HG03175 (cell line): ENCODE data around the gene CHP2.
"Not testable (repeated sequence)": the region's sequence is repeated elsewhere in the genome, so short reads cannot be mapped to it uniquely, and the experiment has no call there.

ENCODE experiments used
- ATAC-seq: cut with Tn5 transposase; IDR thresholded peaks from one replicate; pipeline ENCODE4 v1.9.1; 2021; ENCODE audit warnings: mild to moderate bottlenecking, moderate library complexity; ENCODE audit not compliant: unreplicated experiment

The CHP2 gene

DNA sequence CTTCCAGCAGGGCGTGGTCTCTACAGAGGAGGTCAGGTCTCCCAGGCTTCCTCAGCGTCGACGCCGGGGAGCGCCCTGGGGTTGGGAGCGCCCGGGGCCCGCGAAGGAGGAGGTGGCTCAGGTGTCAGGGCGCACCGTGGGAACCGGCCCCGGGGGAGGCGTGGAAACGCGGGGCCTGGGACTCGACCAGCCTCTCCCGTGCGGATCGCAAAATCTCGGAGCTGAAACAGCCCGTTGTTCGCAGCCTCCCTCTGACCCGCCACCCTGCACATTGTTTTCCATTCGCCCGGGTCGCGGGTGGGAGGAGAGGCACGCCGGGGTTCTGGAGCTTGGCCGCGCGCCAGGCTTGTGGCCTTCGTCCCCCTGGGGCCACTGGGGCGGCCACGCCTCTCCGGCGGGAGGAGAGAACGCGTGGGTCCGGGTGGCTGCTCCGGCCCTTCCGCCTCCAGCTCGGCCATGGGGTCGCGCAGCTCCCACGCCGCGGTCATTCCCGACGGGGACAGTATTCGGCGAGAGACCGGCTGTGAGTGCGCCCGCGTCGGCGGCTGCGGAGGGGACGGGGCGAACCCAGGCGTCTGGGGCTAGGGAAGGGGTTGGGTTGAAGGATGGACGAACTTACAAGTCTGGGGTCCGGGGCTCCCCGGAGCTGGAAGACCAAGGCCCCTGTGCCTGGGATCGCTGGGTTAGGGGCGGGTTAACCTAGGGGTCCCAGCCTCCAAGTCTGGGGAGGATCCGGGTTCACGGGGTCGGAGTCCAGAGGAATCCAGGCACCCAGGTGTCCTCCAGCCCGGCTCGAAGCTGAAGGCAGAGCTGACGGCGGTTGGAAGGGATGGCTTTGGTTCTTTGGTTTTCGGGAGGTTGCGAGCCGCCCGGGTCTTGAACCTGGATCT lies at the start of gene CHP2:
Gene CHP2 (plus strand): TSS at position 433 of the 890 bp plus-strand sequence. CDS start 24 bp downstream, at position 457.
- no peak for ATAC-seq

GRCh38 chr16:23705517-23705902 lies 49.3 kb upstream of the CHP2 start:
- ATAC-seq, result no peak

GRCh38 chr16:23706439-23706838 lies 48.4 kb upstream of the CHP2 start:
- no peak for ATAC-seq

DNA sequence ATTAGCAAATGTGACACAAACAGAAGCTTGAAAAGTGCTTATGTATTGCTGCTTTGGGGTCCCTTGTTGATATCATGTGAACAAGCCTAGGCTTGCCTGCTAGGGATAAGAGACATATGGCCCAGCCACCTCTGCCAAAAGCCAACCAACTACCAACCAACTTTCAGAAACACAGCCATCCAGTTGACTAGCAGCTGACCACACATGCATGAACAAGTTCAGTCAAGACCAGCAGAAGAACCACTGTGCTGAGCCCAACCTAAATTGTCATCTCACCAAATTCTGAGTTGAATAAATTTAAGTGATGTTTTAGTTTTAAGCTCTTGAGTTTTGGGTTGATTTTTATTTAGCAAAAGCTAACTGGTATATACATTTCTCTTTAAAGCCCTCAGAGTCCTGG lies 45.3 kb upstream of the CHP2 start:
- no peak for ATAC-seq

DNA sequence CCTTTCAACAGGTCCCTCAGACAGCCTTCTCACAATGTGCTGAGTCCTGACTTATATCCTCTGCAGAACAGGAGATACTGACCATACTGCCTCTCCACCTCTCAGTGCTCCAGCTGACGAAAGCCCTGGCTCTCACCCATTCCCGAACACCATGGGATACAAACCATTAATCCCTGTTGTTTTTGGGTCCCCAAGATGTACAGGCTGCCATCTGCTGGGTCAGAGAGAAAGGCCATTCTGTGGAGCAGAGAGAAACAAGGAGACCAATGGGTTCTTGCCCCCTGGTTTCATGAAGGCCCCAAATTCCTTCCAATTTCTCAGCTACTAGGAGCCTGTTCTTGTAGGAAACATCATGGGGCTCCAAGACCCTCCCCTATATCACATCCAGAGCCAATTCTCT lies 44.8 kb upstream of the CHP2 start:
- no peak for ATAC-seq

DNA sequence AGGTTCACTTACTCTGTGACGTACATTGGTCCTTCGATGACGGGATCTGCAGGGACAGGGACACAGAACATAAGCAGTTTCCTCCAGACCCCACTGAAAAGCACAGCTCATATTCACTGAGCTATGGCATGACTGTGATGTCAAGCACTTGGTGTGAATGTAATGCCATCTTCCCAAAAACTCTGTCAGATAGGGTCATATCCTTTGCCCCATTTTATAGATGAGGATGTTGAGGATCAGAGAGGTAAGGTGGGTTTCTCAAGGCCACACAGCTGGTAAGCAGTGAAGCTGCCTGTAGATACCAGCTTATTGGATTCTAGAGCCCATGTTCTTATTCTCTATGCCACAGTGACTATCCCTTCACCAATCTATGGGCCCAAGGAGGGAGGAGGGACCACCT lies 44.3 kb upstream of the CHP2 start:
- no peak for ATAC-seq

DNA sequence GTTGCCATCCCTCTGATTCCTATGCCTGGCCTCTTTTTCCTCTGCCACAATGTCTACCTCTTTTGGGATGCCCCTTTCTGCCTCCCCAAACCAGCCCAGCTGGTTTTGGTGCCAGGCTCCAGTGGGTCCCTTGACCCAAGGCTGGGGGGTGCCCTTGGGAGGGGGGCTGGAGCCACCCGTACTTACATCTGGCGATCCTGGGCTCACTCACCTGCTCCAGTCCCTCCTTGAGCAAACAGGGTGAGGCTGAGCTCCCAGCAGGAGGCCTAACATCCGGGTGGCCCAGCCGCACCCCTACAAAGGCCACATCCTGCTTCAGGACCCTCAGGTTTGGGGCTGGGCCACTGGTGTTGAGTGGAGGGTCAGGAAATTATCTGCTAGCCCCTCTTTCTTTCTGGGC lies 43.0 kb upstream of the CHP2 start:
- no peak for ATAC-seq

DNA sequence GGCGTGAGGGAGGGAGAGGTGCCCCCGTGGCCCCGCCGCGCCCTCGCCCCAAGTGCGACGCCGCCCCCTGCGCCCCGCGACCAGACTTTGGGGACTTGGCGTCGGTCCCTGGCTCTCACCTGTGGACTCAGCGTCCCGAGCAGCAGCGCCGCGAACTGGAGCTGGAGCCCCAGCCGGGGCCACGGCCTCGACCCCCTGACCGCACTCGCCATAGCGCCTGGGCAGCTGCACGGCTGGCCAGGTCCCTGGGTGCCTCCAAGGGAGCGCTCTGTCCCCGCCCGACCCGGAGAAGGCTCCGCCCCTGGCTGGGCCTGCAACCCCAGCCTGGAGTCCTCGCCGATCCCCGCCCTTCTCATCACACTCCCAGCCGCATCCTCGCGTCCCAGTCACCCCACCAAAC lies 41.9 kb upstream of the CHP2 start, which contains the start of gene ERN2:
Gene ERN2 (minus strand): TSS at position 247 of the 400 bp plus-strand sequence. CDS start 35 bp downstream, at position 212.
- ATAC-seq, result no peak

DNA sequence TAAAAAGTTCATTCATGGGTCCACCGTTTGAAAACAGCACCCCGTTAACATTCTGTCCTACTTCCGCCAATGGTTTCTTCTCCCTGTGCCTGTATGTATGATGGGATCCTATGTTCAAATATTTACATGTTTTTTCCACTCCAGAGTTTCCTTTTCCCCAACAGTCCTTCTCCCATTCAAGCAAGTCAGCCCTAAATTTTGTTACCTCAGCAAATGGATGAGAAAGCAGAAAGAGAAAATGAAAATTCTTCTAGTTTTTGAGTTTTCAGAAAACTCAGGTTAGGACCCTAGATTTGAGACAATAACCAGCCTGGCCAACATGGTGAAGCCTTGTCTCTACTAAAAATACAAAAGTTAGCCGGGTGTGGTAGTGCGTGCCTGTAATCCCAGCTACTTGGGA lies 38.3 kb upstream of the CHP2 start:
- no peak for ATAC-seq

GRCh38 chr16:23722613-23723240 lies 32.1 kb upstream of the CHP2 start:
- not testable (repeated sequence) for ATAC-seq

DNA sequence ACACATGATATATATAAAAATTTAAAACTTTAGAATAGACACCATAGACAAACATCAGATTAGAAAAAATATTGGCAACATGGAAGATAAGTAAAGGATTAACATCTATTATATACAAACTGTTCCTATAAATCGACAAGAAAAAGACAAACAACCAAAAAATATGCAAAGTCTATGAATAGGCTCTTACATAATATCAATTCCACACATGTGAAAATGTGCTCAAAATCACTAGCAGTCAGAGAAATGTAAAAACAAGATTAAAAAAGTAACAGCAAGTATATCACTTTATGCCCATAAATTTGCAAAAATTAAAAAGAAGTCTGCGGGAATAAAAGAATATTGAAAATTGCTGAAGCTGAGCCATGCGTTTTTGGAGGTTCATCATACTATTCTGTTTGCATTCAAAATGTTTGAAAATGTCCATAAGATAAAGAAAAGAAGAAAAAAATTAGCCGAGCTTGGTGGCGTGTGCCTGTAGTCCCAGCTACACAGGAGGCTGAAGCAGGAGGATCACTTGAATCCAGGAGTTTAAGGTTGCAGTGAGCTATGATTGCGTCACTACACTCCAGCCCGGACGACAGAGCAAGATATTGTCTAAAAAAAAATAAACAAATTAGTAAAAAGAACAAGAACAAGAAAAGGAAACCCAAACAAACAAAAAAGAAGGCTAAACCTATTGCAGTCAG lies 30.6 kb upstream of the CHP2 start:
- no peak for ATAC-seq

GRCh38 chr16:23724785-23725131 lies 30.1 kb upstream of the CHP2 start:
- no peak for ATAC-seq

DNA sequence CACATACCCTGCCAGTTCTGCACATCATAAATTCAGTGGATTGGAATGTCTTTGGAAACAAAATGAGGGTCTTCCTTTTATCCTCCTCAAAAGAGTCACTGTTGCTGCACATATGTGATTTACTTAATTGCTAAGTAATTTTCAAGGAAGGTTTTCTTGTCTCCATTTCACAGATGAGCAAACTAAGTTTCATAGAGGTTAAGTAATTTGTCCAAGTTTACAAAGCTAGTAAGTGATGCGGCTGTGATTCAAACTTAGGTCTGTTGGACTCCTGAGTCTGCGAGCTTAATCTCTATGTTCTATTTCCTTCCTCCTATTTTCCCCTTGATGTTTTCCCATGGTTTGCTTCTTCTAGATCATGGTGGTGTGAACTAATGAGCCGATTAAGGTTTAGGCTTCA lies 28.1 kb upstream of the CHP2 start:
- ATAC-seq, result no peak

- no peak for ATAC-seq
Observed at GRCh38 chr16:23728112-23728477, 26.7 kb upstream of the CHP2 start.

GRCh38 chr16:23729503-23730424 lies 25.1 kb upstream of the CHP2 start:
- ATAC-seq, result no peak

- no peak for ATAC-seq
Observed at GRCh38 chr16:23734176-23734893, 20.5 kb upstream of the CHP2 start.

- not testable (repeated sequence) for ATAC-seq
Observed at GRCh38 chr16:23737423-23738028, 17.3 kb upstream of the CHP2 start.

DNA sequence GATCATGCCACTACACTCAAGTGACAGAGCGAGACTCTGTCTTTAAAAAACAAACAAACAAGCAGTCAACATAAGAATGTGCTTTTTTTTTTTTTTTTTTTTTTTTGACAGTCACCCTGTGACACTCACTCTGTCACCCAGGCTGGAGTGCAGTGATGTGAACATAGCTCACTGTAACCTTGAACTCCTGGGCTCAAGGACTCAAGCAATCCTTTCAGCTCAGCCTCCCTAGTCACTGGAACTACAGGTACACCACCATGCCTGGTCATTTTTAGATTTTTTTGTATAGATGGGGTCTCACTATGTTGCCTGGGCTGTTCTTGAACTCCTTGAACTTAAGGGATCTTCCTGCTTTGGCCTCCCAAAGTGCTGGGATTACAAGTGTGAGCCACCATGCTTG lies 15.3 kb upstream of the CHP2 start:
- no peak for ATAC-seq

- no peak for ATAC-seq
Observed at GRCh38 chr16:23741675-23742303, 13.0 kb upstream of the CHP2 start.
